Measurements from ENCODE around the gene GBF1. TPM values are rescaled to one million over a fixed set of nuclear protein-coding genes. Genes with fewer than 3 reads are reported as not detected.

GBF1 gene
- total and polyA plus RNA-seq, 2 of the 13 experiments (the other 11 are each of a cell fraction or from before 2014, with no cell fraction given), result 17.1 to 21.9 TPM

DNA sequence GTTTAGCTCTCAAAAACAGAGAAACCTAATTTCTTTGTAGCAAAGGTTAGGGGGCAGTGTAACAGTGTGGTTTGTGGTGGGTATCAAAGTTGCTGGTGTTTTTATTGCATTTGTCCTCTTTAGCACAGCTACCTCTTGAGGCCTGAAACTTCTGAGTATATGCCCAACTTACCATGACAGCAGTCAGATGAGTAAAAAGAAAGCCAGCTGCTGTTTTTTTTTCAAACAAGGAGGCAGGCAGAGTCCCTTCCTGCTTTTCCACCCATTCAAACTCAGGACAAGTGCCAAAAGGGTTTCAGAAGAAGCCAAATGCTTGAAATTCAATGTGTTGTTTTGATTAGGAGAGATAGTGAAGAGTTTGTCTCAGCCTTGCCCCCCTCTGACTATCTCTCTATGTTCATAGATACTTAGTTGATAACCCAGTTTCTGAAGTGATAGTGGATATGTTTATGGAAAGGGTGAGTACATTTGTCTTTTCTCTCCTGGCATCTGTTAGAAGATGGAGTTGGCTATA is 23.1 kb downstream of the GBF1 start:
- POLR2A ChIA-PET, result no interaction called here
- H3K27ac ChIP-seq (ENCODE audit: extremely low read length, insufficient read depth, low read length), result no peak overlapping the region
- TF ChIP-seq ZBTB40 (IDR thresholded peaks at IDR 0.05) (no peak), ZBTB40 (CRISPR knock-in tag; IDR thresholded peaks at IDR 0.05) (no peak), ZNF792 (CRISPR knock-in tag; IDR thresholded peaks at IDR 0.05) (no peak), KMT2A (CRISPR knock-in tag; IDR thresholded peaks at IDR 0.05) (no peak), CBX2 (IDR thresholded peaks at IDR 0.05; ENCODE audit: low read depth, low read length) (no peak), CBX2 (CRISPR knock-in tag; IDR thresholded peaks at IDR 0.05; ENCODE audit: low read depth) (no peak), BCL3 (CRISPR knock-in tag; IDR thresholded peaks at IDR 0.05) (no peak), ZNF383 (CRISPR knock-in tag; IDR thresholded peaks at IDR 0.05; ENCODE audit: borderline replicate concordance) (no peak)
- TF ChIP-seq, protein P1, sequence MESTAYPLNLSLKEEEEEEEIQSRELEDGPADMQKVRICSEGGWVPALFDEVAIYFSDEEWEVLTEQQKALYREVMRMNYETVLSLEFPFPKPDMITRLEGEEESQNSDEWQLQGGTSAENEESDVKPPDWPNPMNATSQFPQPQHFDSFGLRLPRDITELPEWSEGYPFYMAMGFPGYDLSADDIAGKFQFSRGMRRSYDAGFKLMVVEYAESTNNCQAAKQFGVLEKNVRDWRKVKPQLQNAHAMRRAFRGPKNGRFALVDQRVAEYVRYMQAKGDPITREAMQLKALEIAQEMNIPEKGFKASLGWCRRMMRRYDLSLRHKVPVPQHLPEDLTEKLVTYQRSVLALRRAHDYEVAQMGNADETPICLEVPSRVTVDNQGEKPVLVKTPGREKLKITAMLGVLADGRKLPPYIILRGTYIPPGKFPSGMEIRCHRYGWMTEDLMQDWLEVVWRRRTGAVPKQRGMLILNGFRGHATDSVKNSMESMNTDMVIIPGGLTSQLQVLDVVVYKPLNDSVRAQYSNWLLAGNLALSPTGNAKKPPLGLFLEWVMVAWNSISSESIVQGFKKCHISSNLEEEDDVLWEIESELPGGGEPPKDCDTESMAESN (CRISPR knock-in tag; conservative IDR thresholded peaks at IDR 0.05), result no peak
- TF ChIP-seq, protein P2, sequence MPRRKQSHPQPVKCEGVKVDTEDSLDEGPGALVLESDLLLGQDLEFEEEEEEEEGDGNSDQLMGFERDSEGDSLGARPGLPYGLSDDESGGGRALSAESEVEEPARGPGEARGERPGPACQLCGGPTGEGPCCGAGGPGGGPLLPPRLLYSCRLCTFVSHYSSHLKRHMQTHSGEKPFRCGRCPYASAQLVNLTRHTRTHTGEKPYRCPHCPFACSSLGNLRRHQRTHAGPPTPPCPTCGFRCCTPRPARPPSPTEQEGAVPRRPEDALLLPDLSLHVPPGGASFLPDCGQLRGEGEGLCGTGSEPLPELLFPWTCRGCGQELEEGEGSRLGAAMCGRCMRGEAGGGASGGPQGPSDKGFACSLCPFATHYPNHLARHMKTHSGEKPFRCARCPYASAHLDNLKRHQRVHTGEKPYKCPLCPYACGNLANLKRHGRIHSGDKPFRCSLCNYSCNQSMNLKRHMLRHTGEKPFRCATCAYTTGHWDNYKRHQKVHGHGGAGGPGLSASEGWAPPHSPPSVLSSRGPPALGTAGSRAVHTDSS (CRISPR knock-in tag; conservative IDR thresholded peaks at IDR 0.05), result no peak

More for the DNA sequence above, 23.1 kb downstream of the GBF1 start:
- no TSS peak for BruUV-seq (replicated peaks)
- in situ Hi-C loops (cut with HindIII; ENCODE audit: extremely low pct_ligation_motif_present, low pct_unique_long_range_greater_than_20kb), result no loop called here
- peaks cover 32% of the 10 kb centered on the region for H3K79me2 ChIP-seq (ENCODE audit: insufficient read depth, low read length)
- H3K36me3 ChIP-seq (replicated peaks in 1 of 2; ENCODE audit: control insufficient read depth in 1 of 2, insufficient read depth in 2 of 2, low read length in 2 of 2), result peaks cover 0 to 18% of the 10 kb centered on the region in 2 experiments; a peak in 4 of 5 replicates
- H3K27me3 ChIP-seq (ENCODE audit: control insufficient read depth in 1 of 2, insufficient read depth in 2 of 2, low read length in 2 of 2), result no peaks in the 10 kb centered on the region
- H3K4me3 ChIP-seq (replicated peaks in 1 of 3; ENCODE audit: insufficient read depth in 1 of 3, low read depth in 2 of 3, low read length in 3 of 3), result no peak overlapping the region
- peaks cover 9% of the 10 kb centered on the region for H3K4me1 ChIP-seq (ENCODE audit: insufficient read depth, low read length)
- peaks cover 7% of the 10 kb centered on the region; the same call in 1 of the 2 replicates for H4K20me1 ChIP-seq (ENCODE audit: insufficient read depth, low read length)
- DNase-seq (ENCODE audit: low spot score), result no peak
- no peak overlapping the region for H2AFZ ChIP-seq (ENCODE audit: low read length)
- H3K9me3 ChIP-seq (ENCODE audit: low read length), result no peaks in the 10 kb centered on the region
- ATAC-seq, result no peak
- CTCF ChIA-PET (ENCODE audit: low intra/inter-chr PET ratio, low total read pairs), result no interaction called here
- FAIRE-seq, result no peak
- H3K9ac ChIP-seq (ENCODE audit: insufficient read depth, low read depth, low read length), result no peak overlapping the region
- intact Hi-C loops (cut with micrococcal nuclease; ENCODE audit: unreplicated experiment), result no loop called here
- H3K4me2 ChIP-seq (ENCODE audit: low read depth, low read length), result no peak overlapping the region
